ENCODE data around the gene LAPTM5. TPM values are rescaled to one million over a fixed set of nuclear protein-coding genes. Genes with fewer than 3 reads are reported as not detected.

The LAPTM5 gene
- polyA plus RNA-seq, 3 donors = 1,019 to 1,669 (median 1,153) TPM

GRCh38 chr1:30744060-30744756 lies 13.4 kb downstream of the LAPTM5 start:
- Histone ChIP-seq H3K4me3 (replicated peaks in 1 of 3; ENCODE audit: low read depth in 2 of 3, low read length in 3 of 3) (peak overlapping the region in 1 of 3 experiments; percentile 2), H3K27me3 (ENCODE audit: control insufficient read depth in 2 of 2, insufficient read depth in 2 of 2, low read length in 2 of 2) (no peaks in the 10 kb centered on the region), H3K27ac (ENCODE audit: low read depth in 1 of 2, low read length in 2 of 2) (peak overlapping the region; percentile 35 to 77), H4K20me1 (ENCODE audit: insufficient read depth, low read length) (peaks cover 100% of the 10 kb centered on the region), H3K36me3 (replicated peaks in 1 of 2; ENCODE audit: control insufficient read depth in 1 of 2, insufficient read depth in 2 of 2, low read length in 2 of 2) (peaks cover 66 to 93% of the 10 kb centered on the region in 2 donors), H3K4me2 (replicated peaks; ENCODE audit: extremely low read depth, low read length, poor library complexity, severe bottlenecking) (peak overlapping the region; percentile 33), H3K79me2 (ENCODE audit: insufficient read depth, low read length) (peaks cover 100% of the 10 kb centered on the region), H3K9me3 (replicated peaks in 1 of 2; ENCODE audit: control insufficient read depth in 1 of 2, insufficient read depth in 1 of 2, low read length in 2 of 2) (no peaks in the 10 kb centered on the region), H3K9ac (ENCODE audit: insufficient read depth, low read length, poor library complexity, severe bottlenecking) (no peak overlapping the region), H3K4me1 (ENCODE audit: control insufficient read depth in 1 of 2, insufficient read depth in 2 of 2, low read length in 2 of 2) (peaks cover 87 to 88% of the 10 kb centered on the region in 2 donors), H2AFZ (ENCODE audit: insufficient read depth, low read depth, low read length, poor library complexity, severe bottlenecking) (no peak overlapping the region)
- intact Hi-C loops (cut with micrococcal nuclease) = loop anchor here in 1 of 2 donors (5.0 kb wide), 1 partner anchor 33 kb away; no protein-coding TSS in a partner anchor
- no peaks in the 10 kb centered on the region for H3K9me3 Mint-ChIP-seq
- H3K4me3 Mint-ChIP-seq = peak overlapping the region in 1 of 2 donors; percentile 14
- TF ChIP-seq CTCF (IDR thresholded peaks at IDR 0.05) = no peak
- peak overlapping the region; percentile 68 to 100 (median 85) for H3K27ac Mint-ChIP-seq
- peak in 2 of 3 donors; percentile 40 to 50 for DNase-seq
- 65% methylated on average over 3 of the region's 7 CpGs for WGBS (ENCODE audit: insufficient coverage)
- peaks cover 94 to 100% of the 10 kb centered on the region in 2 donors for H3K36me3 Mint-ChIP-seq
- H3K4me1 Mint-ChIP-seq = peaks cover 93% of the 10 kb centered on the region
- peaks cover 0 to 3% (median 1%) of the 10 kb centered on the region in 3 donors for H3K27me3 Mint-ChIP-seq (ENCODE audit: low read depth in 3 of 3)

DNA sequence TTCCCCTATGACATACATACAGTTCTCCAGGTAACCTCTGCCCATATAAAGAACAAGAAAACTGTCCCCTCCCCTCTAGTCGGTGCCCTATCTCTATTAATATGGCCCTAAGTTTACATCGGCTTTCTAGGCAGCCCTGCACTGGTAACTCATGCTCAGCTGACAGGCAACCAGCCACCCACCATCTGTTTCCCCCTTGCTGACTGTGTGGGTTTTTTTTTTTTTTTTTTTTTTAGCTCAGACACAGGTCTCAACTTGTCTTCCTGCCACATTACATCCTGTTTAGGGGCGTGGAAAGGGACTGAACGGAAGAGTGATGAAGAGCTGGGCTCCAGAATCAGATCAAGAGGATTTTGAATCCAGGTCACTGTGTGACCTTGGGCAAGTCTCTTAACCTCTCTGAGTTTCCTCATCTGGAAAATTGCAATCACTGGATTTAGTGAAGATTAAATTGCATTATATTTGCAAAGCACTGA lies 14.0 kb downstream of the LAPTM5 start:
- H3K27ac ChIP-seq (ENCODE audit: low read depth in 1 of 2, low read length in 2 of 2) = peak overlapping the region; percentile 35 to 77
- H3K4me3 ChIP-seq (replicated peaks in 1 of 3; ENCODE audit: low read depth in 2 of 3, low read length in 3 of 3) = peak overlapping the region in 1 of 3 experiments; percentile 2
- no peaks in the 10 kb centered on the region for H3K27me3 ChIP-seq (ENCODE audit: control insufficient read depth in 2 of 2, insufficient read depth in 2 of 2, low read length in 2 of 2)
- H3K36me3 Mint-ChIP-seq = peaks cover 94 to 100% of the 10 kb centered on the region in 2 donors
- peak in 2 of 3 donors; percentile 37 to 64 for DNase-seq
- peaks cover 0 to 3% (median 2%) of the 10 kb centered on the region in 3 donors for H3K27me3 Mint-ChIP-seq (ENCODE audit: low read depth in 3 of 3)
- peak overlapping the region; percentile 68 to 100 (median 84) for H3K27ac Mint-ChIP-seq
- no peaks in the 10 kb centered on the region for H3K9me3 ChIP-seq (replicated peaks in 1 of 2; ENCODE audit: control insufficient read depth in 1 of 2, insufficient read depth in 1 of 2, low read length in 2 of 2)
- peaks cover 82% of the 10 kb centered on the region in 2 donors for H3K4me1 ChIP-seq (ENCODE audit: control insufficient read depth in 1 of 2, insufficient read depth in 2 of 2, low read length in 2 of 2)
- intact Hi-C loops (cut with micrococcal nuclease) = loop anchor here in 1 of 2 donors (5.0 kb wide), 1 partner anchor 34 kb away; no protein-coding TSS in a partner anchor
- H4K20me1 ChIP-seq (ENCODE audit: insufficient read depth, low read length) = peaks cover 100% of the 10 kb centered on the region
- WGBS (ENCODE audit: insufficient coverage) = no CpG with 5 or more reads among the region's 4 CpGs
- H3K9ac ChIP-seq (ENCODE audit: insufficient read depth, low read length, poor library complexity, severe bottlenecking) = no peak overlapping the region
- TF ChIP-seq CTCF (IDR thresholded peaks at IDR 0.05) = no peak
- peak overlapping the region in 1 of 2 donors; percentile 14 for H3K4me3 Mint-ChIP-seq
- H2AFZ ChIP-seq (ENCODE audit: insufficient read depth, low read depth, low read length, poor library complexity, severe bottlenecking) = no peak overlapping the region
- peaks cover 100% of the 10 kb centered on the region for H3K79me2 ChIP-seq (ENCODE audit: insufficient read depth, low read length)
- peak overlapping the region; percentile 33 for H3K4me2 ChIP-seq (replicated peaks; ENCODE audit: extremely low read depth, low read length, poor library complexity, severe bottlenecking)
- peaks cover 90% of the 10 kb centered on the region for H3K4me1 Mint-ChIP-seq
- peaks cover 66 to 93% of the 10 kb centered on the region in 2 donors for H3K36me3 ChIP-seq (replicated peaks in 1 of 2; ENCODE audit: control insufficient read depth in 1 of 2, insufficient read depth in 2 of 2, low read length in 2 of 2)
- H3K9me3 Mint-ChIP-seq = peaks cover 0 to 2% (median 0%) of the 10 kb centered on the region in 7 donors
